OCI-LY1 (cell line): ENCODE data around the gene MICAL1.

Experiments used
- CTCF ChIP-seq: fragments of 200-600 bp; sonication (generic), shearing (Covaris generic); IDR thresholded peaks from 2 replicates; pipeline ENCODE4 v1.5.1; 2017; ENCODE audit warnings: mild to moderate bottlenecking, antibody characterized with exemption, low read length, moderate library complexity, mixed read lengths
- EZH2 ChIP-seq: fragments of 200-600 bp; sonication (generic), shearing (Covaris generic); IDR thresholded peaks from 2 replicates; pipeline ENCODE4 v1.8.0; 2017; ENCODE audit warnings: borderline replicate concordance, mixed run types, mild to moderate bottlenecking, antibody characterized with exemption, low read length, moderate library complexity, mixed read lengths

- TF ChIP-seq CTCF (no peak), EZH2 (no peak)
These were observed 19.5 kb downstream of the MICAL1 start for GRCh38 chr6:109436041-109436440.
